Spinal cord (tissue), 10 donors: ENCODE results near the gene THSD7A. TPM values are rescaled to one million over a fixed set of nuclear protein-coding genes. Genes with fewer than 3 reads are reported as not detected.

Experiments
- DNase-seq, 6 donors: peaks; one replicate each; pipeline versions ENCODE4 v3.0.0 to v3.0.0-alpha.2; 2013 to 2015; ENCODE audit warnings: low spot score in 6 of 6, low read depth in 4 of 6
- H3K27ac ChIP-seq: one replicate; pipeline ENCODE4 v1.5.1; 2013; ENCODE audit warnings: low read depth, low read length, control low read depth
- H3K27me3 ChIP-seq: one replicate; pipeline ENCODE4 v1.6.1; 2013; ENCODE audit warnings: low read length; ENCODE audit not compliant: control insufficient read depth, insufficient read depth
- H3K36me3 ChIP-seq: one replicate; pipeline ENCODE4 v1.6.1; 2013; ENCODE audit warnings: low read length; ENCODE audit not compliant: control insufficient read depth, insufficient read depth
- H3K4me1 ChIP-seq: one replicate; pipeline ENCODE4 v1.6.1; 2013; ENCODE audit warnings: low read length; ENCODE audit not compliant: control insufficient read depth, insufficient read depth
- H3K4me3 ChIP-seq: one replicate; pipeline ENCODE4 v1.5.1; 2013; ENCODE audit warnings: low read depth, low read length, control low read depth
- H3K9me3 ChIP-seq: one replicate; pipeline ENCODE4 v1.6.1; 2013; ENCODE audit warnings: low read length; ENCODE audit not compliant: control insufficient read depth, insufficient read depth
- WGBS: methylation state at CpG from one replicate; pipeline ENCODE4 v1.1.5; 2013; ENCODE audit warnings: missing lambda C conversion rate; ENCODE audit not compliant: insufficient coverage; 5-methylcytosine and 5-hydroxymethylcytosine counted together
- polyA plus RNA-seq, 2 donors: library from polyadenylated mRNA; unstranded; fragments of 120-200 nt; gene quantifications; one replicate each; pipeline ENCODE4 v1.2.1, GENCODE V29; 2013; ENCODE audit not compliant: insufficient read length in 2 of 2
- total RNA-seq, 2 donors: library from RNA; depleted of rRNA in 1 of 2; stranded (reverse); fragments of 120-200 nt in 1 of 2; fragments of >200 nt in 1 of 2; gene quantifications; one replicate each; pipeline versions ENCODE4 v1.2.3 to v1.2.4, GENCODE V29; 2013 to 2014
- donor health status: healthy.

THSD7A gene
- total and polyA plus RNA-seq, 4 donors = 15.7 to 50.5 (median 20.4) TPM

DNA sequence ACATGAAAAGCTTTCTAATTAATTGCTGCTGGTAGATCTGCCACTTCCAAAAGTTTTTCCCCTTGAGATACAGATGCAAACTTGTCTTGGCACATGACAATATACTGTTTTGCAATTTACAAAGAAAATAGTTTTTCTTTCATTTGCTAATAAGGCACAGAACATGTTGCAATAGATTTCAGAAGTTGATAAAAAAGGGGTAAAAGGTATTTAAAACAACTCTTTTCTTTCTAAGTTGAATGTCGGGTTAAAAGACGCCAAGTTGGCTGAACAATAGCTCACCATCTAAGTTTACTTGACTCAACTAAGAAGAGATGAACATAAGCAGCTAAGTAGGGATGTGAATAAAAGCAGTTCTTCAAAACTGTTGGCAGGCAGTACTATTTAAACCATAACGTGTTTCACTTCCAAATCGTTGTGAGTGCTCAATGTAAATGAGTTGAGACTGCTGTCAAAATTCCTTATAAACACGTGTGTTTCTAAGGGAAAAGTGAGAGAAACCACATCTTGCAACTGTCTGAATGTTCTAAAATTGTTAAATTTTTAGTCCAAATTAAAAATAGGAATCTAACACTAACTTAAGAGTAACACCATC, 14.5 kb upstream of the THSD7A start:
- Histone ChIP-seq H3K4me3 (no peak overlapping the region), H3K9me3 (no peaks in the 10 kb centered on the region), H3K36me3 (no peaks in the 10 kb centered on the region), H3K4me1 (no peaks in the 10 kb centered on the region), H3K27ac (no peak overlapping the region), H3K27me3 (no peaks in the 10 kb centered on the region)
- peak in 1 of 6 donors; percentile 84 for DNase-seq
- WGBS = no CpG with 5 or more reads among the region's 5 CpGs

DNA sequence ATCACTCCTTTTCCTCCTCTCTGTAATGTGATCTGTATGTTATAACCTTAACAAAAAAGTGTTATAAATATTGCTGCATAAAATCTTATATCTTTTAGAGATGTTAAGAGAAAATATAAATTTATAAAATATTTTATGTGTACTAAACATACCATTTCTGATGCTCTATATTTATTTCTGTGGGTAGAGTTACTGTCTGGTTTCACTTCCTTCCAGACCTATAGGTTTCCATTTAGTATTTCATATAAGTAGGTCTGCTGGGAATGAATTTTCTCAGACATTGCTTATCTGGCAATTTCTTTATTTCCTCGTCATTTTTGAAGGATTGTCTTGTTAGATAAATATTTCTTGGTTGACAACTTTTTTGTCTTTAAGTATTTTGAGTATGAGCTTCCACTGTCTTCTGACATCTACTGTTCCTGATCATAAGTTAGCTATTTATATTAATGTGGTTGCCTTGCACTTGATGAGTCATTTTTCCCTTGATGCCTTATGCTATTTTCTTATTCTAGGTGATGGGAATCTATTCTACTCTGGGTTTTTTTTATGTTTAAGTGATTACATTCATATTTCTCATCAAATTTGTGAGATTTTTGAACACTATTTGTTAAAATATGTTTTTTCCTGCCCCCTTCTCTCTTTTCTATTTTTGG, 11.2 kb upstream of the THSD7A start:
- H3K4me1 ChIP-seq = no peaks in the 10 kb centered on the region
- H3K9me3 ChIP-seq = no peaks in the 10 kb centered on the region
- WGBS = no CpG with 5 or more reads among the region's 1 CpG
- no peak for DNase-seq
- H3K27ac ChIP-seq = no peak overlapping the region
- H3K4me3 ChIP-seq = no peak overlapping the region
- H3K36me3 ChIP-seq = no peaks in the 10 kb centered on the region
- H3K27me3 ChIP-seq = no peaks in the 10 kb centered on the region

DNA sequence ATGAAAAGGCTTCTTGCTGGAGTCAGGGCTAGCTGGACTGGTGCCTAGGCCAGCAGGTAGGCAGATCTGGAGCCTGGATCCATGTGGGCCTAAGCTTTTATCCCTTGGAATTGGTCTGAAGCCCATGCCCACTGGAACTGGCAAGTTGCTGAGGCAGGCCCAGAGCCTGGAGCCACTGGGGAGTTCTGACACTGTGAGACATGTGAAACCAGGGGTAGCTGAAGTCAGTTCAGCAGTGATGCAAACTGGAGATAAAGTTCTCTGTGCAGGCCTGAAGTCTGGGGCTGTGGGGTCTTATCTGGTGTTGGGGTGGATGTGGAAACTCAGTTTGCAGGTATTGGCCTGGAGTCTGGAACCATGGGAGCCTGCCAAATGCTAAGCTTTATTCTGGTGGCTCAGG, 9.7 kb upstream of the THSD7A start:
- no peaks in the 10 kb centered on the region for H3K9me3 ChIP-seq
- no peak overlapping the region for H3K27ac ChIP-seq
- H3K27me3 ChIP-seq = no peaks in the 10 kb centered on the region
- no peak overlapping the region for H3K4me3 ChIP-seq
- DNase-seq = no peak
- H3K4me1 ChIP-seq = no peaks in the 10 kb centered on the region
- no peaks in the 10 kb centered on the region for H3K36me3 ChIP-seq

DNA sequence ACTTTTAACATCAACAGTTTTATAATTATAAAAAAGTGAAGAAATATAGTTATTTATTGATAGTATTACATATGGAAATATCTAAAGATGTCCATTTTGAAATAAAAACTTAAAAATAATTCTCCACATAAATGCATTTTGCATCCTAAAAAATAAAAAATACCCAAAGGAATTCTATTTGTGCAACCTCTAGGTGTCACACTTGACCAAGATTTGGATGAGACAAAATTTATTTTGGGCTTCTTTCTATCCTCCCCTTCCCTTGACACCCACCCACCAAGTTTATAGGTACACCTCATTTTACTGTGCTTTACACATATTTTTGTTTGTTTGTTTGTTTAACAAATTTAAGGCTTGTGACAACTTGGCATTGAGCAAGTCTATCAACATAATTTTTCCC, 3.3 kb upstream of the THSD7A start:
- H3K9me3 ChIP-seq = peaks cover 2% of the 10 kb centered on the region
- H3K27me3 ChIP-seq = no peaks in the 10 kb centered on the region
- H3K4me1 ChIP-seq = no peaks in the 10 kb centered on the region
- no peaks in the 10 kb centered on the region for H3K36me3 ChIP-seq
- H3K27ac ChIP-seq = no peak overlapping the region
- H3K4me3 ChIP-seq = no peak overlapping the region
- peak in 2 of 6 donors; percentile 48 to 67 for DNase-seq

DNA sequence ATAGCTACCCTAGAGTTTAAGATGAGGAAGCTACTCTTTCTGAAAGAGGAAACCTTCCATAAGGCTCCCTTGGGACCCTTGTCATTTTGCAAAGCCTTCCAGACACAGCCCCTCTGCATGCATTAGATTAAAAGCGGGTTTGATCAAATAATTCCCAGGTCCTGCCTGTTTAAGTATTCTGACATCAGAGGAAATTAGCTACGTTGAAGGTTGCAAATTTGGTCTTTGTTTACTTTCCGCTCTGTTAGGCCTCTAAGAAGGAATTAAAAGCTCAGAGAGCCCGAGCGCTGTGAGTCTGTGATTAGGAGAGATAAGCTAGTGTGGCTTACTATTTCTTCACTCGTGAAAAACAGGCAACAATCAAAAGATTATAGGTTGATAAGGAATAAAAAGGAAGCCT, 1.4 kb upstream of the THSD7A start:
- Histone ChIP-seq H3K36me3 (no peaks in the 10 kb centered on the region), H3K9me3 (peaks cover 2% of the 10 kb centered on the region), H3K27me3 (no peaks in the 10 kb centered on the region), H3K27ac (peak overlapping the region; percentile 4), H3K4me3 (no peak overlapping the region), H3K4me1 (no peaks in the 10 kb centered on the region)
- DNase-seq = peak in 2 of 6 donors; percentile 61 to 79
- WGBS = 40% methylated on average over 1 of the region's 6 CpGs

DNA sequence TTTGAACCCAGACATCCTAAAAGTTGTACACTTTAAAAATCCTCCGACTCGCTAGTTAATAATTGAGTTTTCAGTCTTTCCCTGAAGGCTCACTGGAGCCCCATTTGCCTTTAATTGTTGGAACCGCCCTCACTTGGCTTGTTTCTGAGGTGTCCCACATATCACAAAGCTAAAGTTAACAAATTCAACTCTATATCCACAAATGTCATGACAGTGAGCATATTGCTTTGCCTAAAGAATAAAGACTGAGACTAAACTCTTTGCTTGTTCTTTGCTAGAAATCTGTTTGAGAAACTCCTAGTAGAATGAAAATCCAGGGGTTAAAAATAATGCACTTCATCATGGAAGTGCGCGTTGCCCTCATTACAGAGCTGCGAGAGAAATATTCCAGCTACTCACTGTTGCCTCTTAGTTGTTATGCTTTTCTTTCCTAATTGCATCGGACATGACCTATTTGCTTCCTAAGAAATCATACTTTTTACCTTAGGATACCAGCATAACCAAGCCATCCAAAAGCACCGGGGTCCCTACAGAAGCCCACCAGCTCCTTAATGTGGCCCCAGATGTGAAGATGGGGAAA, 752 bp downstream of the THSD7A start:
- Histone ChIP-seq H3K36me3 (no peaks in the 10 kb centered on the region), H3K27ac (peak overlapping the region; percentile 87), H3K4me3 (peak overlapping the region; percentile 68), H3K27me3 (no peaks in the 10 kb centered on the region), H3K9me3 (no peaks in the 10 kb centered on the region), H3K4me1 (no peaks in the 10 kb centered on the region)
- DNase-seq = peak in 4 of 6 donors; percentile 46 to 70 (median 54)
- 0% methylated on average over 5 of the region's 8 CpGs for WGBS

DNA sequence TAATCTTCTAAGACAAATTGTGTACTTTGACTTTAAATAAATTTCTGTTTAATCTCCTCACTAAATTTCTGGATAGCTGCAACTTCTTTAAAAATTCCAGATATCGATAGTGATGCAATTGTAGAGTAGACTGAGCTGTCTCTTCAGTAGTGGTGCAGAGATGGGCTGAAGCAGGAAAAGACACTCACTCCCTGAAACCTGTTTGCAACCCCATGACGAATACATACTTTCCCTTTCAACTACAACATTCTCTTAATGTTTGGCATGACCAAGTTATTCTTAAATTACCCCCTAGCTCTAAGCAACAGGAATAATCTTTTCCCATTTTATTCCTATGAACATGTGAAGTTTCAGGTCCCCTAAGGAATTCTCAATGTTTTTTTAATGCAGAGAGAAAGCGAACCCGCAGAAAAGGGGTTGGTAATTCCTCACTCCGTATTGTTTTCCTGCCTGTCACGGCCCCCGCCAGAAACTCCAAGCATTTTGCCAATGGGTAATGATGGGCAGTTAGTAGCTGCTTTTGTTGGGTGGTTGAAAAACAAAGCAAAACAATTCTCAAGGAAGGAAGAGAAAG, 1.3 kb downstream of the THSD7A start:
- Histone ChIP-seq H3K27ac (peak overlapping the region; percentile 87), H3K27me3 (no peaks in the 10 kb centered on the region), H3K4me3 (peak overlapping the region; percentile 68), H3K9me3 (no peaks in the 10 kb centered on the region), H3K36me3 (no peaks in the 10 kb centered on the region), H3K4me1 (no peaks in the 10 kb centered on the region)
- 0% methylated on average over 6 of the region's 7 CpGs for WGBS
- peak in 2 of 6 donors; percentile 40 to 71 for DNase-seq

DNA sequence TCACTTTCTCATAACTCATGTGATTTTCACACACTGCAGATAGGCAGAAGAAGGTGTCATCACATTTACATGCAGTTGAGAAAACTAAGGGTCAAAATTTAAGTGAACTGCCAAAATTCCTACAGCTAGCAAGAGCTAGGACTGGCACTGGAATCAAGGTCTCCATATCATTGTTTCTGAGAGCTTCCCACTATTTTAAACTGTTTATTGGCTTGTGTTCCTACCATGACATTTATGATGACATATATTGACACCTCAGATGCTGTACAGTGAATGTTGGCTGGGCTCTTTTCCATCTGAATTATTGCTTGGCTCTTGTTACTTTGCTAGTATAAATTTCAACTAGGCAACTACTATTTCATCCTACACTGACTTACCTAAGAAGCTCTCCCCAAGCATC, 2.0 kb downstream of the THSD7A start:
- H3K27me3 ChIP-seq = no peaks in the 10 kb centered on the region
- no peaks in the 10 kb centered on the region for H3K9me3 ChIP-seq
- peak in 2 of 6 donors; percentile 34 to 65 for DNase-seq
- peak overlapping the region; percentile 68 for H3K4me3 ChIP-seq
- H3K36me3 ChIP-seq = no peaks in the 10 kb centered on the region
- H3K27ac ChIP-seq = peak overlapping the region; percentile 87
- no peaks in the 10 kb centered on the region for H3K4me1 ChIP-seq

DNA sequence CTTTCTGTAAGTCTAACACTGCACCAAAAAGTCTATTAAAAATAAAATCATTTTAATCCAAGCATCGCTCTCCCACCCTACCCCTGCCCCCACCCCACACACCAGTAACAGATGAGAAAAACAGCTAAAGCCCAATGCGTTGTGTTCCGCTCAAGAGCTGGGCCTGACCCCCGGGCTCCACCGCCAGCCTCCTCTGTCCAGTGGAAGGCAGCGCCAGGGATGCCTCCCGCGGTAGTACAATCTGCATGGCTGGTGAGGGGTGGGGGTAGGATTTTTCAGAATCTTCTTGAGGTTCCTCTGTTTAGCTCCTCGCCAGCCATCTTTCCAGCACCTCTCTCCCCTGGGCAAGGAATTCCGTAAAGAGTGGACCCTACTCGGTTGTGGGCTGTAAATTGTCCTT, 12.1 kb downstream of the THSD7A start:
- Histone ChIP-seq H3K4me3 (no peak overlapping the region), H3K27me3 (no peaks in the 10 kb centered on the region), H3K4me1 (no peaks in the 10 kb centered on the region), H3K27ac (no peak overlapping the region), H3K36me3 (no peaks in the 10 kb centered on the region), H3K9me3 (no peaks in the 10 kb centered on the region)
- WGBS = 95% methylated on average over 8 of the region's 11 CpGs
- no peak for DNase-seq

DNA sequence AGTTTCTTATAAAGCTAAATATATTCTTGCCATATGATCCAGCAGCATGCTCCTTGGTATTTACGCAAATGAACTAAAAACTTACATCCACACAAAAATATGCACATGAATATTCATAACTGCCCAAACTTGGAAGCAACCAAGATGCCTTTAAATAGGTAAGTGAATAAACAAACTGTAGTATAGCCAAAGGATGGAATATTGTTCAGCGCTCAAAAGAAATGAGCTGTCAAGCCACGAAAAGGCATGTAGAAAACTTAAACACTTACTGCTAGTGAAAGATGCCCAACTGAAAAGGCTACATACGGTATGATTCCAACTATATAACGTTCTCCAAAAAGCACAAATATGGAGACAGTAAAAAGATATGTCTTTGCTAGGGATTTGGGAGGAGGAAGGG, 12.7 kb downstream of the THSD7A start:
- DNase-seq = peak in 1 of 6 donors; percentile 89
- Histone ChIP-seq H3K27ac (no peak overlapping the region), H3K9me3 (no peaks in the 10 kb centered on the region), H3K4me1 (no peaks in the 10 kb centered on the region), H3K27me3 (no peaks in the 10 kb centered on the region), H3K4me3 (no peak overlapping the region), H3K36me3 (no peaks in the 10 kb centered on the region)
- WGBS = no CpG with 5 or more reads among the region's 5 CpGs
